ENCODE data around the gene SEMA4D.

DNA sequence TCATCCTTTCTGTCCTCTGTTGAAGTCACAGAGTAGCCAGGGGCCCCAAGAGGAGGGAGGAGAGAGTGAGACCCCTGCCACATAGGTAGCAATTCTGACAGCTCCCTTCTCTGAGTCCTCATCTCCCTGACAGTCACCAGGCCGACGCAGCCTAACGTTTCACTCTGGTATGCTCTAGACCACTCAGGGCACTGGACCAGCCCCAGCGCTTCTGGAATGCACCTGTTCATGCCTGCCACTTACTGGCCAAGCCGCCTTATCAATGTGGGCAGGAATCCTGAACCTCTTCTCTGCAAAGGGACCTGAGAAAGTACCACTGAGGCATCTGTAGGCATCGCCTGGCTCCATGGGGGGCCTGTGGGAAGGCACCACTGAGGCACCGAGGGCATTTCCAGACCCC, 129.4 kb downstream of the SEMA4D start:
- TF ChIP-seq NR2C2 (CRISPR knock-in tag; IDR thresholded peaks at IDR 0.05) (no peak), NR2C2 (tag; IDR thresholded peaks at IDR 0.05) (no peak), PKNOX1 (IDR thresholded peaks at IDR 0.05) (no peak), MYBL2 (IDR thresholded peaks at IDR 0.05; ENCODE audit: low read depth) (no peak), MYBL2 (CRISPR knock-in tag; IDR thresholded peaks at IDR 0.05; ENCODE audit: borderline replicate concordance) (no peak), TAF7 (tag; IDR thresholded peaks at IDR 0.05) (no peak), GTF2F1 (IDR thresholded peaks at IDR 0.05; ENCODE audit: low read depth, low read length) (no peak), MAX (CRISPR knock-in tag; IDR thresholded peaks at IDR 0.05) (no peak), TBL1XR1 (IDR thresholded peaks at IDR 0.05; ENCODE audit: low read length in 2 of 2) (no peak)
- TF ChIP-seq, protein P1, sequence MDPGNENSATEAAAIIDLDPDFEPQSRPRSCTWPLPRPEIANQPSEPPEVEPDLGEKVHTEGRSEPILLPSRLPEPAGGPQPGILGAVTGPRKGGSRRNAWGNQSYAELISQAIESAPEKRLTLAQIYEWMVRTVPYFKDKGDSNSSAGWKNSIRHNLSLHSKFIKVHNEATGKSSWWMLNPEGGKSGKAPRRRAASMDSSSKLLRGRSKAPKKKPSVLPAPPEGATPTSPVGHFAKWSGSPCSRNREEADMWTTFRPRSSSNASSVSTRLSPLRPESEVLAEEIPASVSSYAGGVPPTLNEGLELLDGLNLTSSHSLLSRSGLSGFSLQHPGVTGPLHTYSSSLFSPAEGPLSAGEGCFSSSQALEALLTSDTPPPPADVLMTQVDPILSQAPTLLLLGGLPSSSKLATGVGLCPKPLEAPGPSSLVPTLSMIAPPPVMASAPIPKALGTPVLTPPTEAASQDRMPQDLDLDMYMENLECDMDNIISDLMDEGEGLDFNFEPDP (CRISPR knock-in tag; IDR thresholded peaks at IDR 0.05) = no peak
- TF ChIP-seq, protein P2, sequence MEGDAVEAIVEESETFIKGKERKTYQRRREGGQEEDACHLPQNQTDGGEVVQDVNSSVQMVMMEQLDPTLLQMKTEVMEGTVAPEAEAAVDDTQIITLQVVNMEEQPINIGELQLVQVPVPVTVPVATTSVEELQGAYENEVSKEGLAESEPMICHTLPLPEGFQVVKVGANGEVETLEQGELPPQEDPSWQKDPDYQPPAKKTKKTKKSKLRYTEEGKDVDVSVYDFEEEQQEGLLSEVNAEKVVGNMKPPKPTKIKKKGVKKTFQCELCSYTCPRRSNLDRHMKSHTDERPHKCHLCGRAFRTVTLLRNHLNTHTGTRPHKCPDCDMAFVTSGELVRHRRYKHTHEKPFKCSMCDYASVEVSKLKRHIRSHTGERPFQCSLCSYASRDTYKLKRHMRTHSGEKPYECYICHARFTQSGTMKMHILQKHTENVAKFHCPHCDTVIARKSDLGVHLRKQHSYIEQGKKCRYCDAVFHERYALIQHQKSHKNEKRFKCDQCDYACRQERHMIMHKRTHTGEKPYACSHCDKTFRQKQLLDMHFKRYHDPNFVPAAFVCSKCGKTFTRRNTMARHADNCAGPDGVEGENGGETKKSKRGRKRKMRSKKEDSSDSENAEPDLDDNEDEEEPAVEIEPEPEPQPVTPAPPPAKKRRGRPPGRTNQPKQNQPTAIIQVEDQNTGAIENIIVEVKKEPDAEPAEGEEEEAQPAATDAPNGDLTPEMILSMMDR (IDR thresholded peaks at IDR 0.05 in 2 of 3, conservative IDR thresholded peaks at IDR 0.05 in 1 of 3; ENCODE audit: insufficient read depth in 2 of 3, low read depth in 1 of 3, low read length in 3 of 3) = no peak

Data from K562 (cell line).